Retina (tissue), 1 donor: ENCODE measurements around the gene PIEZO2.
A peak's percentile ranks its signal among the peaks of the same experiment; 100 is the strongest.
"Not testable (repeated sequence)": the region's sequence is repeated elsewhere in the genome, so short reads cannot be mapped to it uniquely, and the experiment has no call there.

ENCODE experiments used
- DNase-seq: peaks from one replicate; pipeline ENCODE4 v3.0.0-alpha.2; 2016

PIEZO2 gene

GRCh38 chr18:10953672-10954071 lies 195.7 kb downstream of the PIEZO2 start:
- peak; percentile 36 for DNase-seq

- DNase-seq, result no peak
Observed at GRCh38 chr18:10951631-10952544, 197.5 kb downstream of the PIEZO2 start.

- DNase-seq, result no peak
Observed at GRCh38 chr18:10950876-10951630, 198.3 kb downstream of the PIEZO2 start.

GRCh38 chr18:10950080-10950875 lies 199.1 kb downstream of the PIEZO2 start:
- no peak for DNase-seq

- DNase-seq, result no peak
Observed at GRCh38 chr18:10949655-10950054, 199.7 kb downstream of the PIEZO2 start.

- no peak for DNase-seq
Observed at GRCh38 chr18:10948421-10948820, 200.9 kb downstream of the PIEZO2 start.

- DNase-seq, result no peak
Observed at GRCh38 chr18:10946058-10946457, 203.3 kb downstream of the PIEZO2 start.

- no peak for DNase-seq
Observed at GRCh38 chr18:10942998-10943397, 206.4 kb downstream of the PIEZO2 start.

GRCh38 chr18:10939822-10940221 lies 209.5 kb downstream of the PIEZO2 start:
- no peak for DNase-seq

GRCh38 chr18:10937743-10938640 lies 211.4 kb downstream of the PIEZO2 start:
- no peak for DNase-seq

- no peak for DNase-seq
Observed at GRCh38 chr18:10936176-10937053, 213.0 kb downstream of the PIEZO2 start.

GRCh38 chr18:10935588-10935987 lies 213.8 kb downstream of the PIEZO2 start:
- DNase-seq, result no peak

- not testable (repeated sequence) for DNase-seq
Observed at GRCh38 chr18:10933648-10934047, 215.7 kb downstream of the PIEZO2 start.

GRCh38 chr18:10930076-10930475 lies 219.3 kb downstream of the PIEZO2 start:
- DNase-seq, result no peak

GRCh38 chr18:10928772-10929373 lies 220.5 kb downstream of the PIEZO2 start:
- DNase-seq, result no peak

GRCh38 chr18:10928011-10928771 lies 221.2 kb downstream of the PIEZO2 start:
- peak; percentile 10 for DNase-seq

- no peak for DNase-seq
Observed at GRCh38 chr18:10927286-10927992, 221.9 kb downstream of the PIEZO2 start.

- DNase-seq, result no peak
Observed at GRCh38 chr18:10926621-10927161, 222.7 kb downstream of the PIEZO2 start.

- DNase-seq, result no peak
Observed at GRCh38 chr18:10924290-10924689, 225.1 kb downstream of the PIEZO2 start.
